ENCODE measurements around the gene MAP2. TPM values are rescaled to one million over a fixed set of nuclear protein-coding genes. Genes with fewer than 3 reads are reported as not detected.

The MAP2 gene
- total and polyA plus RNA-seq, 2 of the 8 experiments (the other 6 are each of a cell fraction or from before 2014, with no cell fraction given), result 5.9 to 9.4 TPM

DNA sequence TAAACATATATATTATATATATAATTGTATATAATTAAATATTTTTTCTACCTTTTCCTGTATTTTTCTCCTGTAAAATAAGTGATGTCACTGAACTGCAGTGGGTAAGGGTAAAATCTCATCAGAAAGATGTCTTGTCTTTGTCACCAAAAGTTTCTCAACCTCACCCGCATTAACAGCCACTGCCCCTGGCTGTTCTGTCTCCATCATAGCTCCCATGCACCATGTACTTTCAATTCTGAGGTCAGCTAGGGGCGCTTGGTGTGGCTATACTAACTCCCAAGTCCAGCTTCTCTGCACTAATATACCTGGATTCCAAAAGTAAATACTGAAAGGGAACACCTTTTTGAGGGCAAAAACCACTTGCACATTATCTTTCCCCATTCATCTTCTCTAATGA, 46.6 kb downstream of the MAP2 start:
- DNase-seq (ENCODE audit: low read depth in 1 of 2, low spot score in 2 of 2) (no peak), FAIRE-seq (no peak)
- POLR2A ChIA-PET (ENCODE audit: partially characterized antibody), result no interaction called here
- no peak overlapping the region for H2BK12ac ChIP-seq (ENCODE audit: low read depth, low read length)
- no peak overlapping the region for H3K23ac ChIP-seq (ENCODE audit: insufficient read length)
- no peaks in the 10 kb centered on the region for H4K20me1 ChIP-seq (replicated peaks in 1 of 2; ENCODE audit: control insufficient read depth in 1 of 2, insufficient read depth in 2 of 2, low read length in 2 of 2)
- no peak overlapping the region for H3K27ac ChIP-seq (ENCODE audit: low read depth, low read length)
- H3K79me2 ChIP-seq (ENCODE audit: control insufficient read depth in 1 of 2, insufficient read depth in 2 of 2, low read length in 2 of 2), result no peaks in the 10 kb centered on the region
- H3K27me3 ChIP-seq (replicated peaks in 1 of 4; ENCODE audit: control insufficient read depth in 3 of 4, extremely low read depth in 1 of 4, insufficient read depth in 3 of 4, low read length in 3 of 4), result no peaks in the 10 kb centered on the region
- H3K18ac ChIP-seq (ENCODE audit: extremely low read depth, low read length), result no peak overlapping the region
- H4K5ac ChIP-seq (ENCODE audit: insufficient read length, low read depth, low read length), result no peak overlapping the region
- no peak overlapping the region for H2BK120ac ChIP-seq (replicated peaks; ENCODE audit: low read depth, low read length)
- H3K4me3 ChIP-seq (ENCODE audit: extremely low read depth in 1 of 4, insufficient read depth in 2 of 4, low read depth in 3 of 4, low read length in 4 of 4), result no peak overlapping the region
- H4K8ac ChIP-seq (ENCODE audit: extremely low read depth, insufficient read depth, low read length), result no peak overlapping the region
- WGBS, 2 experiments (ENCODE audit: extremely low coverage in 1 of 2, insufficient coverage in 1 of 2, insufficient read length in 1 of 2, insufficient replicate concordance in 2 of 2, low coverage in 1 of 2, low lambda C conversion rate in 2 of 2, missing lambda C conversion rate in 1 of 2), result 94% methylated on average over 2 of the region's 2 CpGs; no CpG with 5 or more reads in 1 of the 2 experiments
- H2BK20ac ChIP-seq (ENCODE audit: low read length), result no peak overlapping the region
- no peak overlapping the region for H3K56ac ChIP-seq (replicated peaks; ENCODE audit: insufficient read length, low read depth, low read length)
- H3K9ac ChIP-seq (replicated peaks in 1 of 4; ENCODE audit: extremely low read depth in 1 of 4, low read depth in 3 of 4, low read length in 3 of 4), result no peak overlapping the region
- H3K4me2 ChIP-seq (ENCODE audit: insufficient read depth in 1 of 2, low read depth in 2 of 2, low read length in 2 of 2), result no peak overlapping the region
- no peaks in the 10 kb centered on the region for H3K36me3 ChIP-seq (ENCODE audit: control insufficient read depth in 2 of 4, insufficient read depth in 4 of 4, low read length in 3 of 4)
- H3K14ac ChIP-seq (ENCODE audit: insufficient read length), result no peak overlapping the region
- no peaks in the 10 kb centered on the region for H3K9me3 ChIP-seq (ENCODE audit: insufficient read depth in 2 of 2, low read depth in 1 of 2, low read length in 1 of 2)
- H2BK5ac ChIP-seq (ENCODE audit: low read depth, low read length), result no peak overlapping the region
- no peak overlapping the region for H4K91ac ChIP-seq (replicated peaks; ENCODE audit: insufficient read length, low read length)
- H3K4me1 ChIP-seq (replicated peaks in 1 of 4; ENCODE audit: control insufficient read depth in 3 of 4, insufficient read depth in 4 of 4, low read length in 3 of 4), result no peaks in the 10 kb centered on the region; a peak in 2 of 7 replicates
- H2AK5ac ChIP-seq (ENCODE audit: low read depth, low read length), result no peak overlapping the region
- H2BK15ac ChIP-seq (ENCODE audit: low read length), result no peak overlapping the region
- no peaks in the 10 kb centered on the region for H3K23me2 ChIP-seq (ENCODE audit: low read depth, low read length)
- no peak overlapping the region for H2AFZ ChIP-seq (ENCODE audit: low read length)
- no peaks in the 10 kb centered on the region for H3K79me1 ChIP-seq (ENCODE audit: low read depth, low read length)
- CTCF ChIA-PET (ENCODE audit: partially characterized antibody), result no interaction called here
- no peak overlapping the region for H3K4ac ChIP-seq (replicated peaks; ENCODE audit: insufficient read length, low read depth, low read length)
- TF ChIP-seq TCF12 (IDR thresholded peaks at IDR 0.05; ENCODE audit: low read depth, low read length) (no peak), CHD2 (IDR thresholded peaks at IDR 0.05; ENCODE audit: low read length) (no peak), SP4 (IDR thresholded peaks at IDR 0.05; ENCODE audit: low read length) (no peak), HDAC6 (IDR thresholded peaks at IDR 0.05; ENCODE audit: low read depth, low read length) (no peak), NRF1 (IDR thresholded peaks at IDR 0.05; ENCODE audit: low read depth, low read length) (no peak), BCL11A (IDR thresholded peaks at IDR 0.05; ENCODE audit: low read depth in 2 of 2, low read length in 2 of 2) (no peak), SUZ12 (IDR thresholded peaks at IDR 0.05; ENCODE audit: low read length) (no peak), YY1 (IDR thresholded peaks at IDR 0.05; ENCODE audit: low read depth, low read length) (no peak)
- TF ChIP-seq, protein P1, sequence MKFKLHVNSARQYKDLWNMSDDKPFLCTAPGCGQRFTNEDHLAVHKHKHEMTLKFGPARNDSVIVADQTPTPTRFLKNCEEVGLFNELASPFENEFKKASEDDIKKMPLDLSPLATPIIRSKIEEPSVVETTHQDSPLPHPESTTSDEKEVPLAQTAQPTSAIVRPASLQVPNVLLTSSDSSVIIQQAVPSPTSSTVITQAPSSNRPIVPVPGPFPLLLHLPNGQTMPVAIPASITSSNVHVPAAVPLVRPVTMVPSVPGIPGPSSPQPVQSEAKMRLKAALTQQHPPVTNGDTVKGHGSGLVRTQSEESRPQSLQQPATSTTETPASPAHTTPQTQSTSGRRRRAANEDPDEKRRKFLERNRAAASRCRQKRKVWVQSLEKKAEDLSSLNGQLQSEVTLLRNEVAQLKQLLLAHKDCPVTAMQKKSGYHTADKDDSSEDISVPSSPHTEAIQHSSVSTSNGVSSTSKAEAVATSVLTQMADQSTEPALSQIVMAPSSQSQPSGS (IDR thresholded peaks at IDR 0.05; ENCODE audit: low read length), result no peak

Data from H1 (cell line).